AG04450 (cell line): ENCODE results near the gene MN1. TPM values are rescaled to one million over a fixed set of nuclear protein-coding genes. Genes with fewer than 3 reads are reported as not detected.

Source experiments
- CTCF ChIA-PET: fragments of 300-600, 350-600 bp; formaldehyde crosslinking; extraction: SDS; loops from one replicate; lab custom pipeline; 2022; ENCODE audit warnings: antibody characterized with exemption, inconsistent platforms; lab: Charles Lee
- POLR2A ChIA-PET: fragments of 350-600 bp; formaldehyde crosslinking; extraction: SDS; loops from one replicate; lab custom pipeline; 2021; ENCODE audit warnings: antibody characterized with exemption, inconsistent platforms; lab: Yijun Ruan, JAX
- DNase-seq: peaks from one replicate; pipeline ENCODE4 v3.0.0-alpha.2; 2011; ENCODE audit warnings: low read depth, low spot score
- H3K27ac ChIP-seq: one replicate; pipeline ENCODE4 v1.5.1; 2012; ENCODE audit warnings: low read depth, low read length, control low read depth
- H3K27me3 ChIP-seq: one replicate; pipeline ENCODE4 v1.6.0; 2012; ENCODE audit warnings: low read length; ENCODE audit not compliant: control insufficient read depth, insufficient read depth
- H3K4me3 ChIP-seq: 2 replicates; pipeline ENCODE4 v1.5.1; 2011; ENCODE audit warnings: mild to moderate bottlenecking, low read depth, low read length, control low read depth
- H3K9me3 ChIP-seq: 2 replicates; pipeline ENCODE4 v1.5.1; 2012; ENCODE audit warnings: low read length; ENCODE audit not compliant: control insufficient read depth, insufficient read depth
- polyA plus RNA-seq: library from polyadenylated mRNA; depleted of rRNA; stranded (reverse); fragments of >200 nt; gene quantifications from 2 replicates; pipeline ENCODE4 v1.2.3, GENCODE V29; 2011
- TF ChIP-seq, protein P1 (sequence below): IDR thresholded peaks from 2 replicates; pipeline ENCODE4 v1.5.1; 2011; ENCODE audit warnings: low read depth, low read length, control low read depth, inconsistent platforms

MN1 gene
- polyA plus RNA-seq, 1 experiment: 2.7 TPM

DNA sequence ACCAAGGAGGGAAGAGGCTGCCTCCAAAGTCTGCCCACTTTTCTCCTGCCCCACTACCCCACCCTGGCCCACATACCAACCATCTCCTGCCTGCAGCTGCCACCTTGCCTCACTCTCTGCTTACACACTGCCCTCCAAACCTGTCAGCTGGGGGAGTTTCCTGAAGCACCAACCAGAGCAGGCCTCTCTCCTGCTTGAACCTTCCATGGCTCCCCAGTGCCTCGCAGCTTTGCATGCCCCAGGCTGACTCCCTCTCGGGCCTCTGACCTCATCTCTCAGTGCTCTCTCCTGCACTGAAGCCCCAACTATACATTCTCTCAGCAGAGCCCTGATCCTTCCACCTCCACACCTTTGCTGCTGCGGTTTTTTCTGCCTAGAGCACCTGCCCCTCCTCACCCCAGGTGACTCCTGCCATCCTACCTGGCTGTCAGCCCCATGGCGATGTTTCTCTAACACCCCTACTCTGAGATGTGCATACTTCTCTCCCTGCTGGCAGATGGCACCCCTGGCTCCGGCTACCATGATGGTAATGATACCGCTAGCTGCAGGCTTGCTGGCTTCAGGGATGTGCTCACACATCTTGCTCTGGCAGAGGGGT lies 43.5 kb downstream of the MN1 start:
- H3K9me3 ChIP-seq: no peaks in the 10 kb centered on the region
- H3K27ac ChIP-seq: no peak overlapping the region
- ChIA-PET POLR2A (no interaction called here), CTCF (no interaction called here)
- no peak overlapping the region for H3K4me3 ChIP-seq
- DNase-seq: no peak
- TF ChIP-seq, protein P1, sequence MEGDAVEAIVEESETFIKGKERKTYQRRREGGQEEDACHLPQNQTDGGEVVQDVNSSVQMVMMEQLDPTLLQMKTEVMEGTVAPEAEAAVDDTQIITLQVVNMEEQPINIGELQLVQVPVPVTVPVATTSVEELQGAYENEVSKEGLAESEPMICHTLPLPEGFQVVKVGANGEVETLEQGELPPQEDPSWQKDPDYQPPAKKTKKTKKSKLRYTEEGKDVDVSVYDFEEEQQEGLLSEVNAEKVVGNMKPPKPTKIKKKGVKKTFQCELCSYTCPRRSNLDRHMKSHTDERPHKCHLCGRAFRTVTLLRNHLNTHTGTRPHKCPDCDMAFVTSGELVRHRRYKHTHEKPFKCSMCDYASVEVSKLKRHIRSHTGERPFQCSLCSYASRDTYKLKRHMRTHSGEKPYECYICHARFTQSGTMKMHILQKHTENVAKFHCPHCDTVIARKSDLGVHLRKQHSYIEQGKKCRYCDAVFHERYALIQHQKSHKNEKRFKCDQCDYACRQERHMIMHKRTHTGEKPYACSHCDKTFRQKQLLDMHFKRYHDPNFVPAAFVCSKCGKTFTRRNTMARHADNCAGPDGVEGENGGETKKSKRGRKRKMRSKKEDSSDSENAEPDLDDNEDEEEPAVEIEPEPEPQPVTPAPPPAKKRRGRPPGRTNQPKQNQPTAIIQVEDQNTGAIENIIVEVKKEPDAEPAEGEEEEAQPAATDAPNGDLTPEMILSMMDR: no peak
- H3K27me3 ChIP-seq: peaks cover 7% of the 10 kb centered on the region

DNA sequence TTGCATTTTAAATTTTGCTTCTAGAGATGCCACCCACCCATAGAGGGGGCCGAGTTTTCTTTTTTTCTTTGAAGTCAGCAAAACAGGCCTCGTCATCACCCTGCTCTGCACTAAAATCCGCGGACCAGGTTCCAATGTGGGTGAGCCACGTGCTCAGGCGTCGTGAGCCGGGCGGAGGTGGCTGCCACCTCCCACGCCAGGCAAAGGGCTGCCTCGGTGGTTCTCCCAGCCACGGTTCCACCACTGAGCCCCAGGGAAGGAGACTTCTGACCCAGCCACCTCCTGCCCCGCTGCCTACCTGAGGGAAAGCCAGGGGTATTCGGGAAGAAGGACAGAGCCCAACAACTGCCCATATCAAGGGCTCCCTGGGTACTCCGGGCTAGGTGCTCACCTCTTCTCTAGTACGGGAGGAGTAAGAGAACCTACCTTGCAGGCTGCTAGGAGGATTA lies 45.3 kb downstream of the MN1 start:
- Histone ChIP-seq H3K27ac (no peak overlapping the region), H3K4me3 (no peak overlapping the region), H3K27me3 (peaks cover 8% of the 10 kb centered on the region), H3K9me3 (no peaks in the 10 kb centered on the region)
- ChIA-PET CTCF (no interaction called here), POLR2A (no interaction called here)
- TF ChIP-seq, protein P1: no peak
- no peak for DNase-seq

DNA sequence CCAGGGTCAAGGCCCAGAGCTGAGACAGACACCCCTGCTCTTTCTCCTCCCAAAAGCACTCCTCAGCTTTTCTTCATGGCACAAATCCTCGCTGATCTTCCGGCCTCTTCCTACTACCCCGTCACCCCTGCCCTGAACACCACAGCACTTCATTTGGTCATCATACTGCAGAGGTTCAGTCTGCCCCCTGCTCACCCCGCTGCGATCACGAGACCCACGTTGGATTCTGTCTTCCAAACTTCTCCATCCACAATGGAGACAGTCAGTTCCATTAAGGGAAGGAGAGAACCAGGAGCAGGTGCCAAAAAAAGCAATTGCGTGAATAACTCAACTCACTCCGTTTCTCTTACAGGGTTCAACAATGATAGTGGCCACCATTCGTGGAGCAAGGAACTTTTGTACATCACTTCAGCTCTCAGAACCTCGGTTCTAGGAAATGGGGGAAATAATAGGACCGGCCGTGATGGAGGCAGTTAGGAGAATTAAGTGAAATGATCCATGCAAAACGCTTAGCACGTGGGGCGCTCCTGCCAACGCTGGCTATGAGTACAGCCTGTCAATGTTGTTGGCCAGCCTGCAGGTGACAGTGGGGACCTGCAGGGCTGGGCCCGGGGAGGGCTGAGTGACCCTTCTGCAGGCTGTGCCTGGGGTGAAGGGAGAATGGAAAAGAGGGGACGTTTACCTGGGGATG lies 45.9 kb downstream of the MN1 start:
- Histone ChIP-seq H3K4me3 (no peak overlapping the region), H3K27me3 (peaks cover 8% of the 10 kb centered on the region), H3K27ac (no peak overlapping the region), H3K9me3 (no peaks in the 10 kb centered on the region)
- TF ChIP-seq, protein P1: no peak
- no peak for DNase-seq
- ChIA-PET POLR2A (no interaction called here), CTCF (no interaction called here)

DNA sequence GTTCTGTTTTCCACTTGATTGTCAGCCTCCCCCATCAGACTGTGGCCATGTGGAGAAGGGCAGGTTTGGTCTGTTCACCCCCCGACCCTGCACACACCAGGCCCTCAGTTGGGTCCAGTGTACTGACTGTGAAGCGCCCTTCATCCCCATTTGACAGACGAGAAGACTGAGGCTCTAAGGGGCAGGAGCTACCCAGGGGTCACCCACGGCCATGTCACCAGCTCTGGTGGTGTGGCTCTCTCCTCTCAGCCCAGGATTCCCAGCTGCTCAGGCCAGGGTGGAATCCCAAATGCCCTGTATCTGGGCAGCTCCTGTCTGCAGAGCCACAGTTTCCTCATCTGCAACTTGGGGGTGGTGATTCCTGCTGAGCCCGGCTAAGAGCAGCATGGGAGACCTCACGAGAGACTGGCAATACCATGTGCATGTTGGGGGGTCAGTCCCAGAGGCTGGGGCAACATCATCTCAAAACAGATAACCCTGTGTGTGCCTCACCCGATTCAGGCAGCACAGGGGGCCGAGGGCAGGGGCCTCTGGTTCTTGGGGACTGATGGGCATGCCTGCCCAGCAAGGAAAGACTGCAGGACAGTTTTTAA lies 46.6 kb downstream of the MN1 start:
- Histone ChIP-seq H3K27me3 (peaks cover 10% of the 10 kb centered on the region), H3K9me3 (no peaks in the 10 kb centered on the region), H3K4me3 (no peak overlapping the region), H3K27ac (no peak overlapping the region)
- TF ChIP-seq, protein P1: no peak
- ChIA-PET POLR2A (no interaction called here), CTCF (no interaction called here)
- no peak for DNase-seq
